Activated T-helper 1 cell treated with Interleukin-2 at 50 U/mL for 16 hours (primary cell): ENCODE results near the gene LRRC71.
A peak's percentile ranks its signal among the peaks of the same experiment; 100 is the strongest.

Source experiments
- DNase-seq: peaks from one replicate; pipeline ENCODE4 v3.0.0-alpha.2; 2020; ENCODE audit warnings: low read depth

Gene LRRC71

GRCh38 chr1:156947127-156947526, 26.7 kb downstream of the LRRC71 start:
- DNase-seq: no peak

GRCh38 chr1:156947818-156948525, 27.5 kb downstream of the LRRC71 start:
- no peak for DNase-seq

- no peak for DNase-seq
Observed at GRCh38 chr1:156948708-156949107, 28.3 kb downstream of the LRRC71 start.

GRCh38 chr1:156949127-156949526, 28.7 kb downstream of the LRRC71 start:
- no peak for DNase-seq

- no peak for DNase-seq
Observed at GRCh38 chr1:156951371-156951770, 30.9 kb downstream of the LRRC71 start.

- DNase-seq: no peak
Observed at GRCh38 chr1:156953571-156953970, 33.1 kb downstream of the LRRC71 start.

GRCh38 chr1:156956333-156956732, 35.9 kb downstream of the LRRC71 start:
- DNase-seq: no peak

- no peak for DNase-seq
Observed at GRCh38 chr1:156957634-156958033, 37.2 kb downstream of the LRRC71 start.

GRCh38 chr1:156958247-156958714, 37.8 kb downstream of the LRRC71 start:
- no peak for DNase-seq

GRCh38 chr1:156959414-156959813, 39.0 kb downstream of the LRRC71 start:
- no peak for DNase-seq

GRCh38 chr1:156959925-156960324, 39.5 kb downstream of the LRRC71 start:
- DNase-seq: no peak

- no peak for DNase-seq
Observed at GRCh38 chr1:156961709-156962108, 41.3 kb downstream of the LRRC71 start.

GRCh38 chr1:156963621-156964020, 43.2 kb downstream of the LRRC71 start:
- DNase-seq: peak; percentile 28

GRCh38 chr1:156964441-156964840, 44.0 kb downstream of the LRRC71 start:
- DNase-seq: no peak

GRCh38 chr1:156969496-156969895, 49.1 kb downstream of the LRRC71 start:
- no peak for DNase-seq

- no peak for DNase-seq
Observed at GRCh38 chr1:156970017-156970416, 49.6 kb downstream of the LRRC71 start.

- no peak for DNase-seq
Observed at GRCh38 chr1:156973417-156973816, 53.0 kb downstream of the LRRC71 start.

- no peak for DNase-seq
Observed at GRCh38 chr1:156975084-156975483, 54.7 kb downstream of the LRRC71 start.

GRCh38 chr1:156980551-156980950, 60.1 kb downstream of the LRRC71 start:
- DNase-seq: no peak
